ENCODE measurements around the gene FLNB.

FLNB gene, protein sequence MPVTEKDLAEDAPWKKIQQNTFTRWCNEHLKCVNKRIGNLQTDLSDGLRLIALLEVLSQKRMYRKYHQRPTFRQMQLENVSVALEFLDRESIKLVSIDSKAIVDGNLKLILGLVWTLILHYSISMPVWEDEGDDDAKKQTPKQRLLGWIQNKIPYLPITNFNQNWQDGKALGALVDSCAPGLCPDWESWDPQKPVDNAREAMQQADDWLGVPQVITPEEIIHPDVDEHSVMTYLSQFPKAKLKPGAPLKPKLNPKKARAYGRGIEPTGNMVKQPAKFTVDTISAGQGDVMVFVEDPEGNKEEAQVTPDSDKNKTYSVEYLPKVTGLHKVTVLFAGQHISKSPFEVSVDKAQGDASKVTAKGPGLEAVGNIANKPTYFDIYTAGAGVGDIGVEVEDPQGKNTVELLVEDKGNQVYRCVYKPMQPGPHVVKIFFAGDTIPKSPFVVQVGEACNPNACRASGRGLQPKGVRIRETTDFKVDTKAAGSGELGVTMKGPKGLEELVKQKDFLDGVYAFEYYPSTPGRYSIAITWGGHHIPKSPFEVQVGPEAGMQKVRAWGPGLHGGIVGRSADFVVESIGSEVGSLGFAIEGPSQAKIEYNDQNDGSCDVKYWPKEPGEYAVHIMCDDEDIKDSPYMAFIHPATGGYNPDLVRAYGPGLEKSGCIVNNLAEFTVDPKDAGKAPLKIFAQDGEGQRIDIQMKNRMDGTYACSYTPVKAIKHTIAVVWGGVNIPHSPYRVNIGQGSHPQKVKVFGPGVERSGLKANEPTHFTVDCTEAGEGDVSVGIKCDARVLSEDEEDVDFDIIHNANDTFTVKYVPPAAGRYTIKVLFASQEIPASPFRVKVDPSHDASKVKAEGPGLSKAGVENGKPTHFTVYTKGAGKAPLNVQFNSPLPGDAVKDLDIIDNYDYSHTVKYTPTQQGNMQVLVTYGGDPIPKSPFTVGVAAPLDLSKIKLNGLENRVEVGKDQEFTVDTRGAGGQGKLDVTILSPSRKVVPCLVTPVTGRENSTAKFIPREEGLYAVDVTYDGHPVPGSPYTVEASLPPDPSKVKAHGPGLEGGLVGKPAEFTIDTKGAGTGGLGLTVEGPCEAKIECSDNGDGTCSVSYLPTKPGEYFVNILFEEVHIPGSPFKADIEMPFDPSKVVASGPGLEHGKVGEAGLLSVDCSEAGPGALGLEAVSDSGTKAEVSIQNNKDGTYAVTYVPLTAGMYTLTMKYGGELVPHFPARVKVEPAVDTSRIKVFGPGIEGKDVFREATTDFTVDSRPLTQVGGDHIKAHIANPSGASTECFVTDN (N-terminal part only)

GRCh38 chr3:58008141-58009025 is at the start of gene FLNB:
TSS of gene FLNB (plus strand) at chr3:58008422. CDS start at chr3:58008565, 143 bp downstream.
- in situ Hi-C loops (cut with HindIII; ENCODE audit: low sequenced_read_pairs): loop anchor here (10.0 kb wide), 1 partner anchor 156 kb away; no protein-coding TSS in a partner anchor

DNA sequence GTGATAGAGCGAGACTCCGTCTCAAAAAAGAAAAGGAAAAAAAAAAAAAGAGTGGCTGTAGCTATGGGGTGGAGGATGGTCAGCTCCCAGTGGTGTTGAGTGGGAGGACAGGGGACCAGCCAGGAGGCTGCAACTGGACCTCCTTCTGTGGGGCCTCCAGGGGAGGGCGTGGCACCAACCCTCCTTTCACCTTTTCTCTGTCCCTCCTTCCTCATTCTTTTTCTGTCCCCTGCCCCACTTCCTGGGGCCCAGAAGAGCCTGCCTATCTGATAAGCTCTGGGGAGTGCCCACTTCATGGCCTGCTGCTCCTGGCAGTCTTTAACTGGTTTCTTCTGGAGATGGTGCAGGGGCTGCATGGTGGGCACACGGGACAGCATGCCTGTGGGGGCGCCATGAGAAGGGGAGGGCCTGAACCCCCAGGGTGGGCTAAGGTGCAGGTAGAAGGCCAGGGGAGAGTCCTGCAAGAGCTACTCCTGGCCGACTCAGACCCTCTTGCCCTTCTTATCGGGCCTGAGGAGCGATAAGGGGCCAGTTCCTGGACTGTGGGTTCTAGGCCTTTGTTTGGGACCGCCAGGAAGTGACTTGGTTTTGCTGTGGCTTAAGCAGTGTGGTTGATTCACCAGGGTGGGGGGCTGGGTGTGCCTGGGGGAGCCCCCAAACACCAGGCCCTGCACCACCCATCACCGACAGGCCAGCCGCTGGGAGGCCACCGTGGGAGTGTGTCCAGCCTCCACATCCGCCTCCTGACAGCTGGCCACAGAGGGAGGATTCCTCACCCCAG is 49.4 kb upstream of the FLNB start:
- in situ Hi-C loops (cut with HindIII; ENCODE audit: low sequenced_read_pairs): no loop called here

GRCh38 chr3:57959423-57960173 is 48.6 kb upstream of the FLNB start:
- in situ Hi-C loops (cut with HindIII; ENCODE audit: low sequenced_read_pairs): no loop called here

DNA sequence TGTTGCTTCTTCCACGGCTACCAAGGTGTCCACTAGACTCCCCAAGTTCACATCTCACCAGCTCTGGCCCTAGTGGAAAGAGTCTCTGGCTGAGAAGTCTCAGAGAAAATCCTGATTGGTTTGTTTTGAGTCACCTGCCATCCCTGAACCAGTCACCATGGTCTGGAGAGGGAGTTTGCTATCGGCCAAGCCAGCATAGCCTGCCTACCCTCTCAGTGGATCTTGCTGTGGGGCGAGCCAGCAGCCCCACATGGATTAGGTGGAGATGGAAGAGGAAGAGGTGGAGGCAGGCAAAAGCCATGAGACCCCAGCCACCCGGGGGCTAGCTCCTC is 48.1 kb upstream of the FLNB start:
- in situ Hi-C loops (cut with HindIII; ENCODE audit: low sequenced_read_pairs): no loop called here

GRCh38 chr3:57961177-57961827 is 46.9 kb upstream of the FLNB start:
- in situ Hi-C loops (cut with HindIII; ENCODE audit: low sequenced_read_pairs): no loop called here

DNA sequence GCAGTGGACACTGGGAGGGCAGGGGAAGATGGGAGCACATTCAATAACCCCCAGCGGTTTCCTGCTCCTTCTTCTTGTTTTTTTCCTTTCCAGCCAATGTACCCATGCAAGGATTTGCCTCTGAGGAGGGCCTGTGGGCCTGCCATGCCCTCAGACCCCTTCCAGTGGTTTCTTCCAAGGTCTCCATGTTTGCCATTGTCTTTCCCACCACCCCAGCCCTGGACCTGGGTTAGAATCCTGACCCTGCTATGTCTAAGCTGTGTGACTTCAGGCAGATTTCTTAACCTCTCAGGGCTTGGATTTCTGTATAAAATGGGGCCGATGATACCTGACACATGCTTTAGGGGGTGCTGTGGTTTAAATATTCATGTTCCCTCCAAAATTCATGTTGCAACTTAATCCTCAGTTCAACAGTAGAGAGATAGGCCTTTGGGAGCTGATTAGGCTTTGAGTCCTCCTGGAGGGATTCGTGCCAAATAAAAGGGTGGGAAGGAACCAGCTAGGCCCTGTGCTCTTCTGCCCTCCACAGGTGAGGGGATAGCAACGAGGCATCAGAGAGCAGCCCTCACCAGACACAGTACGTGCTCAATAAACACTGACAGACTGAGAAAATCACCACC is 46.3 kb upstream of the FLNB start:
- in situ Hi-C loops (cut with HindIII; ENCODE audit: low sequenced_read_pairs): no loop called here

DNA sequence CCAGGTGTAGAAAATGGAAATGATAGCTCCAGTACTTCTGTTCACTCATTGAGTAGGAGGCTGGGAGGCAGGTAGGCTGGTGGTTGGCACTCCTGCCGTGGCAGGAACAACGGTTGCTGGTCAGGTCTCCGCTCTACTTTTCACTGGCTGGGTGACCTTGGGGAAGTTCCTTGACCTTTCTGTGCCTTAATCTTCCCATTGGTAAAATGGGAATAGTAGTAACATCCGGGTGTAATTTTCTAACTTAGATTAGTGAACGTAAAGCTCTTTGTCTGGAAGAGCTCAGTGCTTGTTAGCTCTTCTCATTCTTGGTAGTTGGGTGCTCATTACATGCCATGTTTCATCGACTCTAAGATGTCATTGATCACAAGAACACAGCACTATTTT is 45.8 kb upstream of the FLNB start:
- in situ Hi-C loops (cut with HindIII; ENCODE audit: low sequenced_read_pairs): no loop called here

- in situ Hi-C loops (cut with HindIII; ENCODE audit: low sequenced_read_pairs): no loop called here
These were observed 44.3 kb upstream of the FLNB start for GRCh38 chr3:57963811-57964346.

GRCh38 chr3:57966829-57967228 is 41.4 kb upstream of the FLNB start:
- in situ Hi-C loops (cut with HindIII; ENCODE audit: low sequenced_read_pairs): no loop called here

GRCh38 chr3:57967590-57967989 is 40.6 kb upstream of the FLNB start:
- in situ Hi-C loops (cut with HindIII; ENCODE audit: low sequenced_read_pairs): no loop called here

DNA sequence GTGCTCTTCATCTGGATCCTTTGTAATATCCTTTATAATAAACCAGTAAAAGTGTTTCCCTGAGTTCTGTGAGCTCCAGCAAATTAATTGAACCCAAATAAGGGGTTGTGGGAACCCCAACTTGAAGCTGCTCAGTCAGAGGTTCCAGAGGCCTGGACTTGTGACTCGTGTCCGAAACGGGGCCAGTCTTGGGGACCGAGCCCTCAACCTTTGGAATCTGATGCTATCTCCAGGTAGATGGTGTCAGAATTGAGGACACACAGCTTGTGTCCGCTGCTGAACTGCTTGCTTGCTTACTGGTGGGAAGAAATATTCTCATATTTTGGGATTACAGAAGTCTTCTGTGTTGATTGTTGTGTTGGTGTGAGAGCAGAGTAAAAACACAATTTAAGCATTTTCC is 39.7 kb upstream of the FLNB start:
- in situ Hi-C loops (cut with HindIII; ENCODE audit: low sequenced_read_pairs): no loop called here

DNA sequence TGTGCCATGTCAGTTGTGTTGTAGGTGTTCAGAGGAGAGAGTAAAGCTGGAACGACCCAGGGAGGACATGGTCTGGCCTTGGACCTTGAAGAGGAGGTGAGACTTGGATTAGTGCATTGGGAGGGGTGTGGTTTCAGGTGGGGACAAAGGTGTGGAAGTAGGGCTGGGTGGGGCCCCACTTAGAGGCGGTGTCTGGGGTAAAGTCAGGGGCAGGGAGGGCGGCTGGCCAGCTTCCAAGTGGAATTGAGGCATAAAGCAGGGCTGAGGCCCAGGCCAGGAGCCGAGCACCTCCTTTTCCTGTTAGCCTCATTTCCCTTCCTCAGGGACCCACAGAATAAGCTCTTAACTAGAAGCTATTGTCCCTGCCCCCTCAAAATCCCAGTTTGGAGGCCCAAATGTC is 36.2 kb upstream of the FLNB start:
- in situ Hi-C loops (cut with HindIII; ENCODE audit: low sequenced_read_pairs): no loop called here

- in situ Hi-C loops (cut with HindIII; ENCODE audit: low sequenced_read_pairs): no loop called here
These were observed 35.6 kb upstream of the FLNB start for GRCh38 chr3:57972531-57973111.

DNA sequence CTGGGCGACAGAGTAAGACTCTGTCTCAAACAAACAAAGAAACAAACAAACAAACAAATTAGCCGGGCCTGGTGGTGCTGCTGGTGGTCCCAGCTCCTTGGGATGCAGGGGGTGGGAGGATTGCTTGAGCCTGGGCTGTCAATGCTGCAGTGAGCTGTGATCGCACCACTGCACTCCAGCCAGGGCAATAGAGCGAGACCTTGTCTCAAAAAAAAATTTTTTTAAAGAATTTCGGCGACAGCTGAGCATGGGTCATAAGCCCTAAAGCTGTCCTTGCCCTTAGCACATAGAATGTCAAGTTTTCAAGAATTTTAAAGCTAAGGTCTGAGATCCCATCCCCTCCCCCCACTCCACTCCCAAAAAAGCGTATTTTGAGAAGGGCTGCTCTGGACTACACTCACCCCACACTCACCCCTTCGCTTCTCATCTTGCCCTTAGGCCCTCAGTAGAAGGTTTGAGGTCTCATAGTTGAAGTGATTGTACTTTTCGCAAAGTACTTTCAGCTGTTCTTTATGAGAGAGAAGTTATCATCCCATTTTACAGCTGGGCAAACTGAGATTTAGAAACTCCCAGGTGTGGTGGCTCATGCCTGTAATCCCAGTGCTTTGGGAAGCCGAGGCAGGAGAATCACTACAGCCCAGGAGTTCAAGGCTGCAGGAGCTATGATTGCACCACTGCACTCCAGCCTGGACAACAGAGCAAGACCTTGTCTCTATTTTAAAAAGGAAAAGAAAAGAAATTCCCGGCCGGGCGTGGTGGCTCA is 34.3 kb upstream of the FLNB start:
- in situ Hi-C loops (cut with HindIII; ENCODE audit: low sequenced_read_pairs): no loop called here

DNA sequence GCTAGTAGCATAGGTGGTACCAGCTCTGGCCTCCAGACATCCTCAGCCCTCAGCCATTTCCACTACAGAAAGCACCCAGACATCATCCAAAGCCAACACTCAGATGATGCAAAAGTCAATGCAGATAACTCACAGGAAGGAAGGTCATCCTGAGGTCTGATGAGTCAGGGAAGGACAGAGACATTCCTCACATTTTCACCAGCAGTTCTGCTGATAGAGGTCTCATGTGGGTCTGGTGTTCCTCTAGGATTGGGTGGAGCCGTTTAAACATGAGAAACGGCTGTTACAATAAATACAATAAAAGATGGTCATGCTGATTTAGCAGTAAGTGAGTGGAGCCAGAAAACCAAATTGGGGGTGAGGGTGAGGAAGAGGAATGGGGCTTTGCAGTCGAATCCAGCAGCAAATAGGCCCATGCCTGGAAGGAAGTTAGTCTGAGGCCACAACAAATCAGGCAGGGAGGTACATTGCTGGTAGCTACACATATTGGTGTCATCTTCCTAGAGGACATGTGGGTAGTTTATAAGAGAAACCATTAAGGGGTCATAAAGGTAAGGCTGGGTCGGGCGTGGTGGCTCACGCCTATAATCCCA is 33.3 kb upstream of the FLNB start:
- in situ Hi-C loops (cut with HindIII; ENCODE audit: low sequenced_read_pairs): no loop called here

GRCh38 chr3:57977818-57978235 is 30.4 kb upstream of the FLNB start:
- in situ Hi-C loops (cut with HindIII; ENCODE audit: low sequenced_read_pairs): no loop called here
